ENCODE results near the gene KLHDC4. TPM values are rescaled to one million over a fixed set of nuclear protein-coding genes. Genes with fewer than 3 reads are reported as not detected.

KLHDC4 gene
- total RNA-seq, 1 donor from 2014 or later: 87.0 TPM

- Mint-ChIP-seq H3K9me3 (no peaks in the 10 kb centered on the region), H3K36me3 (ENCODE audit: low read depth) (no peaks in the 10 kb centered on the region), H3K27ac (peak overlapping the region; percentile 98), H3K27me3 (no peaks in the 10 kb centered on the region), H3K4me1 (peaks cover 72% of the 10 kb centered on the region), H3K4me3 (peak overlapping the region; percentile 32)
- POLR2A ChIA-PET: interaction anchor here (0.6 to 10.1 kb wide), 7 partner anchors 10 to 830 kb away, joined by 3 to 245 read pairs (median 7); partner anchors contain the start of genes IL17C and SLC7A5
- no peak for ATAC-seq (ENCODE audit: low read depth)
- CTCF ChIA-PET: interaction anchor here (1.6 to 6.6 kb wide), 2 partner anchors 25 to 28 kb away, joined by 7 to 89 read pairs; no protein-coding TSS in a partner anchor
- intact Hi-C loops (cut with micrococcal nuclease): no loop called here
- no peak for TF ChIP-seq CTCF (IDR thresholded peaks at IDR 0.05)
- DNase-seq: no peak
Observed at GRCh38 chr16:87808108-87808507, 42.3 kb upstream of the KLHDC4 start.

- intact Hi-C loops (cut with micrococcal nuclease): loop anchor here (2.0 kb wide), 1 partner anchor 28 kb away; no protein-coding TSS in a partner anchor
- no peaks in the 10 kb centered on the region for H3K27me3 Mint-ChIP-seq
- DNase-seq: peak; percentile 55
- no peaks in the 10 kb centered on the region for H3K36me3 Mint-ChIP-seq (ENCODE audit: low read depth)
- H3K9me3 Mint-ChIP-seq: no peaks in the 10 kb centered on the region
- H3K27ac Mint-ChIP-seq: peak overlapping the region; percentile 95
- H3K4me3 Mint-ChIP-seq: peak overlapping the region; percentile 75
- peaks cover 74% of the 10 kb centered on the region for H3K4me1 Mint-ChIP-seq
- peak; percentile 43 for ATAC-seq (ENCODE audit: low read depth)
- no peak for TF ChIP-seq CTCF (IDR thresholded peaks at IDR 0.05)
- ChIA-PET POLR2A (interaction anchor here (0.7 to 10.1 kb wide), 15 partner anchors 9 to 118 kb away, joined by 3 to 245 read pairs (median 5); partner anchors contain the start of genes KLHDC4 and SLC7A5), CTCF (interaction anchor here (0.9 to 6.6 kb wide), 7 partner anchors 10 to 64 kb away, joined by 3 to 89 read pairs (median 7); partner anchors contain the start of gene SLC7A5)
Observed at GRCh38 chr16:87806641-87807546, 41.1 kb upstream of the KLHDC4 start.

- ATAC-seq (ENCODE audit: low read depth) (no peak), DNase-seq (no peak)
- H3K4me3 Mint-ChIP-seq: peak overlapping the region; percentile 75
- H3K36me3 Mint-ChIP-seq (ENCODE audit: low read depth): no peaks in the 10 kb centered on the region
- ChIA-PET CTCF (interaction anchor here (1.3 to 6.6 kb wide), 5 partner anchors 26 to 64 kb away, joined by 3 to 89 read pairs (median 11); partner anchors contain the start of gene SLC7A5), POLR2A (interaction anchor here (0.8 to 10.1 kb wide), 12 partner anchors 12 to 118 kb away, joined by 3 to 245 read pairs (median 6); partner anchors contain the start of gene SLC7A5)
- H3K4me1 Mint-ChIP-seq: peaks cover 67% of the 10 kb centered on the region
- TF ChIP-seq CTCF (IDR thresholded peaks at IDR 0.05): no peak
- intact Hi-C loops (cut with micrococcal nuclease): loop anchor here (2.0 kb wide), 1 partner anchor 27 kb away; no protein-coding TSS in a partner anchor
- no peaks in the 10 kb centered on the region for H3K27me3 Mint-ChIP-seq
- H3K27ac Mint-ChIP-seq: peak overlapping the region; percentile 95
- H3K9me3 Mint-ChIP-seq: no peaks in the 10 kb centered on the region
Observed at GRCh38 chr16:87806261-87806640, 40.5 kb upstream of the KLHDC4 start.

GRCh38 chr16:87803385-87803784 lies 37.6 kb upstream of the KLHDC4 start:
- peaks cover 39% of the 10 kb centered on the region for H3K4me1 Mint-ChIP-seq
- H3K27me3 Mint-ChIP-seq: no peaks in the 10 kb centered on the region
- ChIA-PET CTCF (no interaction called here), POLR2A (interaction anchor here (0.6 to 10.1 kb wide), 2 partner anchors 21 to 39 kb away, joined by 9 to 245 read pairs; no protein-coding TSS in a partner anchor)
- H3K4me3 Mint-ChIP-seq: no peak overlapping the region
- no peak for DNase-seq
- intact Hi-C loops (cut with micrococcal nuclease): no loop called here
- TF ChIP-seq CTCF (IDR thresholded peaks at IDR 0.05): no peak
- no peaks in the 10 kb centered on the region for H3K9me3 Mint-ChIP-seq
- ATAC-seq (ENCODE audit: low read depth): no peak
- no peak overlapping the region for H3K27ac Mint-ChIP-seq
- no peaks in the 10 kb centered on the region for H3K36me3 Mint-ChIP-seq (ENCODE audit: low read depth)

GRCh38 chr16:87802670-87803069 lies 36.9 kb upstream of the KLHDC4 start:
- Mint-ChIP-seq H3K27me3 (no peaks in the 10 kb centered on the region), H3K36me3 (ENCODE audit: low read depth) (no peaks in the 10 kb centered on the region), H3K9me3 (no peaks in the 10 kb centered on the region), H3K4me1 (peaks cover 32% of the 10 kb centered on the region), H3K27ac (peak overlapping the region; percentile 10), H3K4me3 (no peak overlapping the region)
- ATAC-seq (ENCODE audit: low read depth) (no peak), DNase-seq (no peak)
- ChIA-PET CTCF (no interaction called here), POLR2A (interaction anchor here (0.6 to 10.1 kb wide), 2 partner anchors 20 to 34 kb away, joined by 14 to 245 read pairs; no protein-coding TSS in a partner anchor)
- intact Hi-C loops (cut with micrococcal nuclease): no loop called here
- no peak for TF ChIP-seq CTCF (IDR thresholded peaks at IDR 0.05)

All from activated B cell treated with CpG ODN at 0.5 μM for 24 hours (primary cell).